ENCODE data around the gene USP11. TPM values are rescaled to one million over a fixed set of nuclear protein-coding genes. Genes with fewer than 3 reads are reported as not detected.

Gene USP11
- total RNA-seq (2014; rRNA removed; shearing (Covaris generic)): 53.1 and 57.3 TPM in 2 replicates

- in situ Hi-C loops (cut with HindIII; ENCODE audit: low sequenced_read_pairs): no loop called here
- DNase-seq (ENCODE audit: low spot score): peak; percentile 53
Observed at GRCh38 chrX:47232803-47233332, at the start of gene USP11. Gene USP11, plus strand, starts transcription at chrX:47233009. Its CDS starts 35 bp downstream, at chrX:47233044.

- in situ Hi-C loops (cut with HindIII; ENCODE audit: low sequenced_read_pairs): no loop called here
- DNase-seq (ENCODE audit: low spot score): no peak
Observed at GRCh38 chrX:47184486-47184885, 48.3 kb upstream of the USP11 start.

GRCh38 chrX:47185241-47185640 lies 47.6 kb upstream of the USP11 start:
- in situ Hi-C loops (cut with HindIII; ENCODE audit: low sequenced_read_pairs): no loop called here
- DNase-seq (ENCODE audit: low spot score): no peak

- no peak for DNase-seq (ENCODE audit: low spot score)
- in situ Hi-C loops (cut with HindIII; ENCODE audit: low sequenced_read_pairs): no loop called here
Observed at GRCh38 chrX:47186096-47186740, 46.6 kb upstream of the USP11 start.

GRCh38 chrX:47187106-47187677 lies 45.6 kb upstream of the USP11 start:
- DNase-seq (ENCODE audit: low spot score): peak; percentile 30
- in situ Hi-C loops (cut with HindIII; ENCODE audit: low sequenced_read_pairs): no loop called here

GRCh38 chrX:47189906-47190305 lies 42.9 kb upstream of the USP11 start:
- DNase-seq (ENCODE audit: low spot score): no peak
- in situ Hi-C loops (cut with HindIII; ENCODE audit: low sequenced_read_pairs): no loop called here

GRCh38 chrX:47190445-47191269 lies 42.2 kb upstream of the USP11 start:
- in situ Hi-C loops (cut with HindIII; ENCODE audit: low sequenced_read_pairs): no loop called here

GRCh38 chrX:47191331-47191730 lies 41.5 kb upstream of the USP11 start:
- in situ Hi-C loops (cut with HindIII; ENCODE audit: low sequenced_read_pairs): no loop called here
- DNase-seq (ENCODE audit: low spot score): peak; percentile 15

More at GRCh38 chrX:47190445-47191269, 42.2 kb upstream of the USP11 start:
- peak; percentile 93 for DNase-seq (ENCODE audit: low spot score)

- DNase-seq (ENCODE audit: low spot score): no peak
- in situ Hi-C loops (cut with HindIII; ENCODE audit: low sequenced_read_pairs): no loop called here
Observed at GRCh38 chrX:47191806-47192401, 40.9 kb upstream of the USP11 start.

- in situ Hi-C loops (cut with HindIII; ENCODE audit: low sequenced_read_pairs): no loop called here
Observed at GRCh38 chrX:47193475-47194193, 39.2 kb upstream of the USP11 start, which contains the start of gene UBA1. Gene UBA1, plus strand, starts transcription at chrX:47193829. Its CDS starts 4,974 bp downstream, at chrX:47198803.

GRCh38 chrX:47194194-47194787 lies 38.5 kb upstream of the USP11 start:
- DNase-seq (ENCODE audit: low spot score): no peak
- in situ Hi-C loops (cut with HindIII; ENCODE audit: low sequenced_read_pairs): no loop called here

More at GRCh38 chrX:47193475-47194193, 39.2 kb upstream of the USP11 start, which contains the start of gene UBA1:
- DNase-seq (ENCODE audit: low spot score): peak; percentile 94

- in situ Hi-C loops (cut with HindIII; ENCODE audit: low sequenced_read_pairs): no loop called here
- DNase-seq (ENCODE audit: low spot score): no peak
Observed at GRCh38 chrX:47196098-47196497, 36.7 kb upstream of the USP11 start.

GRCh38 chrX:47197526-47197925 lies 35.3 kb upstream of the USP11 start:
- no peak for DNase-seq (ENCODE audit: low spot score)
- in situ Hi-C loops (cut with HindIII; ENCODE audit: low sequenced_read_pairs): no loop called here

GRCh38 chrX:47198026-47198686 lies 34.7 kb upstream of the USP11 start:
- in situ Hi-C loops (cut with HindIII; ENCODE audit: low sequenced_read_pairs): no loop called here
- no peak for DNase-seq (ENCODE audit: low spot score)

GRCh38 chrX:47198687-47199080 lies 34.1 kb upstream of the USP11 start:
- DNase-seq (ENCODE audit: low spot score): no peak
- in situ Hi-C loops (cut with HindIII; ENCODE audit: low sequenced_read_pairs): no loop called here

- no peak for DNase-seq (ENCODE audit: low spot score)
- in situ Hi-C loops (cut with HindIII; ENCODE audit: low sequenced_read_pairs): no loop called here
Observed at GRCh38 chrX:47199286-47199685, 33.5 kb upstream of the USP11 start.

GRCh38 chrX:47200385-47201150 lies 32.2 kb upstream of the USP11 start:
- in situ Hi-C loops (cut with HindIII; ENCODE audit: low sequenced_read_pairs): no loop called here
- DNase-seq (ENCODE audit: low spot score): no peak

All from G401 (cell line).